ENCODE results near the gene STING1.

DNA sequence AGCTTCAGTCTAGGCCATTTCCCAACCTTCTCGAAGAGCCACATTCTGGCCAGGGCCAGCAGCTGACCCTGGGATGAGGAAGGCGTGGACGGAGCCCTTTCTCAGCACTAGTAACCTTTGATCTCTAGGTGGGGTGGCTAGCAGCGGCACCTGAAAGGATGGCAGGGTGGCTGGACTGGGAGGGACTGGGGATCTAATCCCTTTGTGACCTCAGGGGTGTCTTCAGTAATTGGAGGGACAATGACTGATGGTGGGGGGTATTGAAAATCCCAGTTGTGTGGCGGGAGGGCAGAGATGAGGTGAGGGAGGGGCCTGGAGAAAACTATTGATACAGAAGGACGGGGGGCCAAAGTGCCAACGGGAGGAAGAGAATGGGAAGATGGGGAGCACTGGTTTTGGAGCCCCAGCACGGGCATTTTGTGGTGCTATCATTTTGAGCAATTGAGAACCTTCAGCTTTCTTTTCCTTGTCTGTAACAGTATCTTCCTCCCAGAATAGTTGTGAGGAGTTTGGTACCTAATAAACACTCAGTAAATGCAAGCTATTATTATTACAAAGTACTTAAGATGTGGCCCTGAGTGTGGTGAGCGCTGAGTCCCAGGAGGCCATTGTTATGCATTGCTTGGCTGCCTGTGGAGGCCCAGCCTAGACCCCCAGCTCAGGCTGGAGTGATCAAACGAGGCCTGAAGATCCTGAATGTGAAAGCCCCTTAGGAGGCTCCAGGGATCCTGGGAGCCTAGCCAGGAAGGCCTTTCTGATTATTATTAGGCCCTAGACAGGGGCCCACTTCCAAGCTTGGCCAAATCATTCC lies 41.3 kb upstream of the STING1 start:
- TF ChIP-seq POLR2A (IDR thresholded peaks at IDR 0.05; ENCODE audit: low read depth, low read length) (no peak), POLR2AphosphoS5 (IDR thresholded peaks at IDR 0.05; ENCODE audit: insufficient read depth, low read depth, low read length) (no peak), GATA2 (IDR thresholded peaks at IDR 0.05; ENCODE audit: insufficient read depth, insufficient read length, low read depth, low read length) (no peak), JUN (IDR thresholded peaks at IDR 0.05; ENCODE audit: borderline replicate concordance, insufficient read depth, insufficient read length, low read depth) (no peak)
- TF ChIP-seq, protein P1, sequence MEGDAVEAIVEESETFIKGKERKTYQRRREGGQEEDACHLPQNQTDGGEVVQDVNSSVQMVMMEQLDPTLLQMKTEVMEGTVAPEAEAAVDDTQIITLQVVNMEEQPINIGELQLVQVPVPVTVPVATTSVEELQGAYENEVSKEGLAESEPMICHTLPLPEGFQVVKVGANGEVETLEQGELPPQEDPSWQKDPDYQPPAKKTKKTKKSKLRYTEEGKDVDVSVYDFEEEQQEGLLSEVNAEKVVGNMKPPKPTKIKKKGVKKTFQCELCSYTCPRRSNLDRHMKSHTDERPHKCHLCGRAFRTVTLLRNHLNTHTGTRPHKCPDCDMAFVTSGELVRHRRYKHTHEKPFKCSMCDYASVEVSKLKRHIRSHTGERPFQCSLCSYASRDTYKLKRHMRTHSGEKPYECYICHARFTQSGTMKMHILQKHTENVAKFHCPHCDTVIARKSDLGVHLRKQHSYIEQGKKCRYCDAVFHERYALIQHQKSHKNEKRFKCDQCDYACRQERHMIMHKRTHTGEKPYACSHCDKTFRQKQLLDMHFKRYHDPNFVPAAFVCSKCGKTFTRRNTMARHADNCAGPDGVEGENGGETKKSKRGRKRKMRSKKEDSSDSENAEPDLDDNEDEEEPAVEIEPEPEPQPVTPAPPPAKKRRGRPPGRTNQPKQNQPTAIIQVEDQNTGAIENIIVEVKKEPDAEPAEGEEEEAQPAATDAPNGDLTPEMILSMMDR (IDR thresholded peaks at IDR 0.05; ENCODE audit: extremely low read depth in 1 of 2, insufficient read depth in 1 of 2, low read depth in 1 of 2, low read length in 2 of 2), result no peak

Data from endothelial cell of umbilical vein (primary cell).